ENCODE measurements around the gene CDHR2.

DNA sequence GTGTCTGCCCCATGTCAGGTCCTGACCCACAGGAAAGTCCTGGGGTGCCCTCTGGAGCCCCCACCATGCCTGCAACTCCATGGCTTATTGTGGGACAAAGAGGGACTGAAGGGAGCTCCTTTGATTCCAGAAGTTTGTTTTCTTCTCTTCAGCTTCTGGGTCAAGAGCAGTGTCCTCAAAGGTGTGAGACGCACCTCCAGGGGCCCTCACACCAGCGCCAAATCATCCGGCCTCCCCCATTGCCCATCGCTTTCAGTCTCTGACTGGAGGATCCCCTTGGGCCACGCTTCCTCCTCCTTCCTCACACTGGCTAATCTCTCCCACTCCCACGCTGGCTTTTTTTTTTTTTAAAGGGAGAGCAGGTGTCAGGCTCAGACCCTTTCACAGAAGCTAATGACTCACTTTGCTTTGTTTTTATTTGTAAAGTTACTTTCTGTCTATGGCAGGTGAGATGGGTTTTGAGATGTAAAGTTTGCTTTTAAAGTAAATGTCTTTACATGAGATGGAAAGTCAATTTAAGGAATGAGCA is 16.7 kb downstream of the CDHR2 start:
- TF ChIP-seq, protein P1, sequence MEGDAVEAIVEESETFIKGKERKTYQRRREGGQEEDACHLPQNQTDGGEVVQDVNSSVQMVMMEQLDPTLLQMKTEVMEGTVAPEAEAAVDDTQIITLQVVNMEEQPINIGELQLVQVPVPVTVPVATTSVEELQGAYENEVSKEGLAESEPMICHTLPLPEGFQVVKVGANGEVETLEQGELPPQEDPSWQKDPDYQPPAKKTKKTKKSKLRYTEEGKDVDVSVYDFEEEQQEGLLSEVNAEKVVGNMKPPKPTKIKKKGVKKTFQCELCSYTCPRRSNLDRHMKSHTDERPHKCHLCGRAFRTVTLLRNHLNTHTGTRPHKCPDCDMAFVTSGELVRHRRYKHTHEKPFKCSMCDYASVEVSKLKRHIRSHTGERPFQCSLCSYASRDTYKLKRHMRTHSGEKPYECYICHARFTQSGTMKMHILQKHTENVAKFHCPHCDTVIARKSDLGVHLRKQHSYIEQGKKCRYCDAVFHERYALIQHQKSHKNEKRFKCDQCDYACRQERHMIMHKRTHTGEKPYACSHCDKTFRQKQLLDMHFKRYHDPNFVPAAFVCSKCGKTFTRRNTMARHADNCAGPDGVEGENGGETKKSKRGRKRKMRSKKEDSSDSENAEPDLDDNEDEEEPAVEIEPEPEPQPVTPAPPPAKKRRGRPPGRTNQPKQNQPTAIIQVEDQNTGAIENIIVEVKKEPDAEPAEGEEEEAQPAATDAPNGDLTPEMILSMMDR (IDR thresholded peaks at IDR 0.05) = no peak
- no peak for TF ChIP-seq POLR2A (IDR thresholded peaks at IDR 0.05)

Measured in heart left ventricle (tissue), 13 donors.